ENCODE data around the gene CCNI. TPM values are rescaled to one million over a fixed set of nuclear protein-coding genes. Genes with fewer than 3 reads are reported as not detected.
"Not testable (repeated sequence)": the region's sequence is repeated elsewhere in the genome, so short reads cannot be mapped to it uniquely, and the experiment has no call there.

Gene CCNI
- total and polyA plus RNA-seq, 2 of the 13 experiments (the other 11 are each of a cell fraction or from before 2014, with no cell fraction given), result 43.5 to 122 TPM

- in situ Hi-C loops (cut with HindIII; ENCODE audit: extremely low pct_ligation_motif_present, low pct_unique_long_range_greater_than_20kb) (no loop called here), intact Hi-C loops (cut with micrococcal nuclease; ENCODE audit: unreplicated experiment) (no loop called here)
- CTCF ChIA-PET (ENCODE audit: low intra/inter-chr PET ratio, low total read pairs), result no interaction called here
- Histone ChIP-seq H3K4me2 (ENCODE audit: low read depth, low read length) (no peak overlapping the region), H3K4me1 (ENCODE audit: insufficient read depth, low read length) (peaks cover under 1% of the 10 kb centered on the region; the same call in 1 of the 2 replicates), H3K27ac (ENCODE audit: extremely low read length, insufficient read depth, low read length) (no peak overlapping the region), H2AFZ (ENCODE audit: low read length) (no peak overlapping the region), H3K9me3 (ENCODE audit: low read length) (no peaks in the 10 kb centered on the region), H3K79me2 (ENCODE audit: insufficient read depth, low read length) (no peaks in the 10 kb centered on the region), H3K9ac (ENCODE audit: insufficient read depth, low read depth, low read length) (no peak overlapping the region), H3K27me3 (ENCODE audit: control insufficient read depth in 1 of 2, insufficient read depth in 2 of 2, low read length in 2 of 2) (no peaks in the 10 kb centered on the region), H3K4me3 (replicated peaks in 1 of 3; ENCODE audit: insufficient read depth in 1 of 3, low read depth in 2 of 3, low read length in 3 of 3) (no peak overlapping the region), H3K36me3 (replicated peaks in 1 of 2; ENCODE audit: control insufficient read depth in 1 of 2, insufficient read depth in 2 of 2, low read length in 2 of 2) (peaks cover 8 to 44% of the 10 kb centered on the region in 2 experiments), H4K20me1 (ENCODE audit: insufficient read depth, low read length) (no peaks in the 10 kb centered on the region)
- POLR2A ChIA-PET, result no interaction called here
- no peak for DNase-seq (ENCODE audit: low spot score)
- ATAC-seq, result no peak
- FAIRE-seq, result no peak
- no peak for TF ChIP-seq E2F1 (CRISPR knock-in tag; IDR thresholded peaks at IDR 0.05)
- no peak for TF ChIP-seq ZNF691 (CRISPR knock-in tag; IDR thresholded peaks at IDR 0.05; ENCODE audit: borderline replicate concordance, low read depth)
- no peak for TF ChIP-seq MEIS2 (CRISPR knock-in tag; IDR thresholded peaks at IDR 0.05)
- no peak for TF ChIP-seq ZSCAN12 (CRISPR knock-in tag; IDR thresholded peaks at IDR 0.05)
- no peak for TF ChIP-seq ZNF333 (CRISPR knock-in tag; IDR thresholded peaks at IDR 0.05; ENCODE audit: borderline replicate concordance)
- TF ChIP-seq ATF6 (CRISPR knock-in tag; conservative IDR thresholded peaks at IDR 0.05), result no peak
- no peak for TF ChIP-seq SKI (IDR thresholded peaks at IDR 0.05; ENCODE audit: partially characterized antibody)
- no peak for TF ChIP-seq EZH2 (conservative IDR thresholded peaks at IDR 0.05; ENCODE audit: low read depth, low read length)
- no peak for TF ChIP-seq XRCC5 (optimal IDR thresholded peaks at IDR 0.05; ENCODE audit: low read length)
- no peak for TF ChIP-seq NR0B2 (CRISPR knock-in tag; IDR thresholded peaks at IDR 0.05)
- TF ChIP-seq DBP (CRISPR knock-in tag; IDR thresholded peaks at IDR 0.05; ENCODE audit: not compliant biosample characterization), result no peak
- no peak for TF ChIP-seq HBP1 (CRISPR knock-in tag; IDR thresholded peaks at IDR 0.05; ENCODE audit: low read depth)
- BruUV-seq (replicated peaks), result no TSS peak
- 98% methylated on average over 5 of the region's 5 CpGs for WGBS (ENCODE audit: low lambda C conversion rate)
Observed at GRCh38 chr4:77031544-77031943, 44.2 kb downstream of the CCNI start.

GRCh38 chr4:77029757-77030156 lies 46.0 kb downstream of the CCNI start:
- H3K9ac ChIP-seq (ENCODE audit: insufficient read depth, low read depth, low read length); H3K9me3 ChIP-seq (ENCODE audit: low read length); ATAC-seq; H2AFZ ChIP-seq (ENCODE audit: low read length); BruUV-seq (replicated peaks); H3K4me2 ChIP-seq (ENCODE audit: low read depth, low read length); CTCF ChIA-PET (ENCODE audit: low intra/inter-chr PET ratio, low total read pairs); intact Hi-C loops (cut with micrococcal nuclease; ENCODE audit: unreplicated experiment); H3K27me3 ChIP-seq (ENCODE audit: control insufficient read depth in 1 of 2, insufficient read depth in 2 of 2, low read length in 2 of 2); in situ Hi-C loops (cut with HindIII; ENCODE audit: extremely low pct_ligation_motif_present, low pct_unique_long_range_greater_than_20kb); H3K27ac ChIP-seq (ENCODE audit: extremely low read length, insufficient read depth, low read length); H4K20me1 ChIP-seq (ENCODE audit: insufficient read depth, low read length); H3K4me3 ChIP-seq (replicated peaks in 1 of 3; ENCODE audit: insufficient read depth in 1 of 3, low read depth in 2 of 3, low read length in 3 of 3); H3K79me2 ChIP-seq (ENCODE audit: insufficient read depth, low read length); DNase-seq (ENCODE audit: low spot score); FAIRE-seq; POLR2A ChIA-PET: not testable (repeated sequence)
- WGBS (ENCODE audit: low lambda C conversion rate), result 95% methylated on average over 7 of the region's 7 CpGs
- Histone ChIP-seq H3K4me1 (ENCODE audit: insufficient read depth, low read length) (peaks cover 12% of the 10 kb centered on the region), H3K36me3 (replicated peaks in 1 of 2; ENCODE audit: control insufficient read depth in 1 of 2, insufficient read depth in 2 of 2, low read length in 2 of 2) (peaks cover 9 to 46% of the 10 kb centered on the region in 2 experiments)
